GM18499 (cell line): Measurements from ENCODE around the gene LRRFIP1.
A peak's percentile ranks its signal among the peaks of the same experiment; 100 is the strongest.
"Not testable (repeated sequence)": the region's sequence is repeated elsewhere in the genome, so short reads cannot be mapped to it uniquely, and the experiment has no call there.

ENCODE experiments used
- ATAC-seq: cut with Tn5 transposase; IDR thresholded peaks from one replicate; pipeline ENCODE4 v1.9.1; 2021; ENCODE audit warnings: moderate number of reproducible peaks; ENCODE audit not compliant: insufficient read depth, unreplicated experiment

LRRFIP1 gene

GRCh38 chr2:237660381-237660900 is 33.1 kb downstream of the LRRFIP1 start:
- ATAC-seq: no peak

GRCh38 chr2:237661270-237661669 is 33.9 kb downstream of the LRRFIP1 start:
- ATAC-seq: no peak

GRCh38 chr2:237661799-237662328 is 34.5 kb downstream of the LRRFIP1 start:
- ATAC-seq: no peak

- no peak for ATAC-seq
Measured at GRCh38 chr2:237662671-237663093, 35.3 kb downstream of the LRRFIP1 start.

- ATAC-seq: no peak
Measured at GRCh38 chr2:237663517-237664110, 36.2 kb downstream of the LRRFIP1 start.

- ATAC-seq: no peak
Measured at GRCh38 chr2:237664151-237664550, 36.8 kb downstream of the LRRFIP1 start.

GRCh38 chr2:237665713-237666143 is 38.3 kb downstream of the LRRFIP1 start:
- ATAC-seq: no peak

- ATAC-seq: no peak
Measured at GRCh38 chr2:237666606-237667005, 39.2 kb downstream of the LRRFIP1 start.

- not testable (repeated sequence) for ATAC-seq
Measured at GRCh38 chr2:237667050-237667576, 39.7 kb downstream of the LRRFIP1 start.

GRCh38 chr2:237667893-237668292 is 40.5 kb downstream of the LRRFIP1 start:
- ATAC-seq: no peak

GRCh38 chr2:237668440-237668839 is 41.1 kb downstream of the LRRFIP1 start:
- ATAC-seq: no peak

- no peak for ATAC-seq
Measured at GRCh38 chr2:237669283-237669627, 41.9 kb downstream of the LRRFIP1 start.

- ATAC-seq: no peak
Measured at GRCh38 chr2:237669628-237670392, 42.4 kb downstream of the LRRFIP1 start.

GRCh38 chr2:237670641-237671040 is 43.3 kb downstream of the LRRFIP1 start:
- ATAC-seq: no peak

- ATAC-seq: no peak
Measured at GRCh38 chr2:237671466-237672138, 44.2 kb downstream of the LRRFIP1 start.

GRCh38 chr2:237672731-237673129 is 45.3 kb downstream of the LRRFIP1 start:
- ATAC-seq: no peak

GRCh38 chr2:237673130-237674001 is 46.0 kb downstream of the LRRFIP1 start:
- no peak for ATAC-seq

GRCh38 chr2:237674731-237675276 is 47.4 kb downstream of the LRRFIP1 start:
- peak; percentile 74 for ATAC-seq

- no peak for ATAC-seq
Measured at GRCh38 chr2:237675316-237675715, 47.9 kb downstream of the LRRFIP1 start.
